ENCODE results near the gene NLGN3.
"Not testable (repeated sequence)": the region's sequence is repeated elsewhere in the genome, so short reads cannot be mapped to it uniquely, and the experiment has no call there.

The NLGN3 gene

GRCh38 chrX:71169586-71169985, 24.9 kb downstream of the NLGN3 start:
- DNase-seq (ENCODE audit: low spot score), result no peak

- DNase-seq (ENCODE audit: low spot score), result no peak
Measured at GRCh38 chrX:71170660-71171059, 26.0 kb downstream of the NLGN3 start.

- DNase-seq (ENCODE audit: low spot score), result no peak
Measured at GRCh38 chrX:71171110-71171801, 26.6 kb downstream of the NLGN3 start.

GRCh38 chrX:71173440-71173839, 28.8 kb downstream of the NLGN3 start:
- no peak for DNase-seq (ENCODE audit: low spot score)

- no peak for DNase-seq (ENCODE audit: low spot score)
Measured at GRCh38 chrX:71174795-71175194, 30.2 kb downstream of the NLGN3 start.

GRCh38 chrX:71175531-71175930, 30.9 kb downstream of the NLGN3 start:
- DNase-seq (ENCODE audit: low spot score), result no peak

GRCh38 chrX:71177327-71177726, 32.7 kb downstream of the NLGN3 start:
- no peak for DNase-seq (ENCODE audit: low spot score)

GRCh38 chrX:71178908-71179307, 34.3 kb downstream of the NLGN3 start:
- peak; percentile 50 for DNase-seq (ENCODE audit: low spot score)

GRCh38 chrX:71180579-71181265, 36.1 kb downstream of the NLGN3 start:
- DNase-seq (ENCODE audit: low spot score), result not testable (repeated sequence)

- DNase-seq (ENCODE audit: low spot score), result peak; percentile 34
Measured at GRCh38 chrX:71181558-71181909, 36.9 kb downstream of the NLGN3 start.

- peak; percentile 89 for DNase-seq (ENCODE audit: low spot score)
Measured at GRCh38 chrX:71181910-71182799, 37.5 kb downstream of the NLGN3 start.

GRCh38 chrX:71182871-71183270, 38.2 kb downstream of the NLGN3 start:
- no peak for DNase-seq (ENCODE audit: low spot score)

- no peak for DNase-seq (ENCODE audit: low spot score)
Measured at GRCh38 chrX:71183341-71183740, 38.7 kb downstream of the NLGN3 start.

GRCh38 chrX:71184092-71184491, 39.5 kb downstream of the NLGN3 start:
- no peak for DNase-seq (ENCODE audit: low spot score)

GRCh38 chrX:71184803-71185495, 40.3 kb downstream of the NLGN3 start:
- no peak for DNase-seq (ENCODE audit: low spot score)

- no peak for DNase-seq (ENCODE audit: low spot score)
Measured at GRCh38 chrX:71191248-71191647, 46.6 kb downstream of the NLGN3 start.

- DNase-seq (ENCODE audit: low spot score), result peak; percentile 21
Measured at GRCh38 chrX:71195964-71196649, 51.5 kb downstream of the NLGN3 start.

GRCh38 chrX:71198066-71198465, 53.4 kb downstream of the NLGN3 start:
- DNase-seq (ENCODE audit: low spot score), result peak; percentile 23

GRCh38 chrX:71199252-71200008, 54.8 kb downstream of the NLGN3 start:
- DNase-seq (ENCODE audit: low spot score), result no peak

- no peak for DNase-seq (ENCODE audit: low spot score)
Measured at GRCh38 chrX:71210816-71211215, 66.2 kb downstream of the NLGN3 start.

GRCh38 chrX:71212536-71212935, 67.9 kb downstream of the NLGN3 start:
- DNase-seq (ENCODE audit: low spot score), result no peak

All from CD4-positive, alpha-beta T cell treated with Interleukin-15 for 4 hours (primary cell).